Large intestine (tissue), 3 donors: Measurements from ENCODE around the gene ADARB2. TPM values are rescaled to one million over a fixed set of nuclear protein-coding genes. Genes with fewer than 3 reads are reported as not detected.

ENCODE experiments used
- DNase-seq, 2 donors: peaks; one replicate each; pipeline versions ENCODE4 v3.0.0 to v3.0.0-alpha.2; 2013
- H3K27ac ChIP-seq: one replicate; pipeline ENCODE4 v1.5.1; 2013; ENCODE audit warnings: low read length
- H3K27me3 ChIP-seq: 2 replicates; pipeline ENCODE4 v1.6.1; 2013; ENCODE audit warnings: low read length; ENCODE audit not compliant: control insufficient read depth, insufficient read depth
- H3K36me3 ChIP-seq: 2 replicates; pipeline ENCODE4 v1.6.1; 2013; ENCODE audit warnings: low read length; ENCODE audit not compliant: control insufficient read depth, insufficient read depth
- H3K4me1 ChIP-seq: one replicate; pipeline ENCODE4 v1.6.1; 2013; ENCODE audit warnings: low read length; ENCODE audit not compliant: control insufficient read depth, insufficient read depth
- H3K4me3 ChIP-seq: one replicate; pipeline ENCODE4 v1.5.1; 2013; ENCODE audit warnings: low read length
- H3K9me3 ChIP-seq: one replicate; pipeline ENCODE4 v1.6.1; 2013; ENCODE audit warnings: mild to moderate bottlenecking, low read depth, low read length, moderate library complexity; ENCODE audit not compliant: control insufficient read depth
- WGBS: methylation state at CpG from one replicate; pipeline ENCODE4 v1.1.5; 2013; ENCODE audit warnings: low lambda C conversion rate; ENCODE audit not compliant: insufficient coverage; 5-methylcytosine and 5-hydroxymethylcytosine counted together
- polyA plus RNA-seq: library from polyadenylated mRNA; unstranded; fragments of 120-200 nt; gene quantifications from one replicate; pipeline ENCODE4 v1.2.1, GENCODE V29; 2013

Gene ADARB2
- polyA plus RNA-seq, 1 donor: 0.52 TPM

- H3K4me1 ChIP-seq: no peaks in the 10 kb centered on the region
- H3K4me3 ChIP-seq: no peak overlapping the region
- H3K27me3 ChIP-seq: peaks cover 2% of the 10 kb centered on the region
- no peak overlapping the region for H3K27ac ChIP-seq
- no peak for DNase-seq
- H3K9me3 ChIP-seq: no peaks in the 10 kb centered on the region
- no peaks in the 10 kb centered on the region for H3K36me3 ChIP-seq
- 95% methylated on average over 2 of the region's 14 CpGs for WGBS
These were observed 250.3 kb downstream of the ADARB2 start for GRCh38 chr10:1486841-1487687.

- Histone ChIP-seq H3K4me3 (no peak overlapping the region), H3K9me3 (no peaks in the 10 kb centered on the region)
- no CpG with 5 or more reads among the region's 12 CpGs for WGBS
These were observed 252.0 kb downstream of the ADARB2 start for GRCh38 chr10:1485357-1485756.

GRCh38 chr10:1483826-1484225, 253.5 kb downstream of the ADARB2 start:
- WGBS: 68% methylated on average over 2 of the region's 7 CpGs
- Histone ChIP-seq H3K36me3 (no peaks in the 10 kb centered on the region), H3K4me3 (no peak overlapping the region), H3K27me3 (peaks cover under 1% of the 10 kb centered on the region), H3K9me3 (no peaks in the 10 kb centered on the region), H3K4me1 (no peaks in the 10 kb centered on the region), H3K27ac (no peak overlapping the region)
- no peak for DNase-seq

More at GRCh38 chr10:1485357-1485756, 252.0 kb downstream of the ADARB2 start:
- Histone ChIP-seq H3K4me1 (no peaks in the 10 kb centered on the region), H3K27ac (no peak overlapping the region), H3K27me3 (peaks cover 2% of the 10 kb centered on the region), H3K36me3 (no peaks in the 10 kb centered on the region)
- no peak for DNase-seq

- no peaks in the 10 kb centered on the region for H3K27me3 ChIP-seq
- no peaks in the 10 kb centered on the region for H3K36me3 ChIP-seq
- no peaks in the 10 kb centered on the region for H3K4me1 ChIP-seq
- H3K9me3 ChIP-seq: no peaks in the 10 kb centered on the region
- no peak overlapping the region for H3K4me3 ChIP-seq
- DNase-seq: no peak
- WGBS: 50% methylated on average over 1 of the region's 10 CpGs
- no peak overlapping the region for H3K27ac ChIP-seq
These were observed 254.1 kb downstream of the ADARB2 start for GRCh38 chr10:1483246-1483645.

- no peak for DNase-seq
- no peaks in the 10 kb centered on the region for H3K36me3 ChIP-seq
- no peaks in the 10 kb centered on the region for H3K27me3 ChIP-seq
- H3K4me1 ChIP-seq: no peaks in the 10 kb centered on the region
- H3K27ac ChIP-seq: no peak overlapping the region
- H3K9me3 ChIP-seq: no peaks in the 10 kb centered on the region
- 90% methylated on average over 2 of the region's 9 CpGs for WGBS
- H3K4me3 ChIP-seq: no peak overlapping the region
These were observed 259.7 kb downstream of the ADARB2 start for GRCh38 chr10:1477578-1477977.

- Histone ChIP-seq H3K27me3 (no peaks in the 10 kb centered on the region), H3K4me3 (no peak overlapping the region), H3K9me3 (no peaks in the 10 kb centered on the region), H3K36me3 (no peaks in the 10 kb centered on the region), H3K27ac (no peak overlapping the region), H3K4me1 (no peaks in the 10 kb centered on the region)
- peak in 1 of 2 donors; percentile 14 for DNase-seq
- whole genome bisulfite sequencing: 20% methylated on average over 1 of the region's 13 CpGs
These were observed 260.9 kb downstream of the ADARB2 start for GRCh38 chr10:1476455-1476803.

- H3K9me3 ChIP-seq: no peaks in the 10 kb centered on the region
- no CpG with 5 or more reads among the region's 6 CpGs for WGBS
- DNase-seq: no peak
- no peaks in the 10 kb centered on the region for H3K27me3 ChIP-seq
- no peak overlapping the region for H3K27ac ChIP-seq
- no peaks in the 10 kb centered on the region for H3K4me1 ChIP-seq
- H3K4me3 ChIP-seq: no peak overlapping the region
- no peaks in the 10 kb centered on the region for H3K36me3 ChIP-seq
These were observed 261.4 kb downstream of the ADARB2 start for GRCh38 chr10:1475771-1476454.

GRCh38 chr10:1475098-1475591, 262.2 kb downstream of the ADARB2 start:
- no CpG with 5 or more reads among the region's 16 CpGs for WGBS
- Histone ChIP-seq H3K4me3 (no peak overlapping the region), H3K36me3 (no peaks in the 10 kb centered on the region), H3K4me1 (no peaks in the 10 kb centered on the region), H3K27ac (no peak overlapping the region), H3K27me3 (no peaks in the 10 kb centered on the region), H3K9me3 (no peaks in the 10 kb centered on the region)
- no peak for DNase-seq

GRCh38 chr10:1474376-1475097, 262.8 kb downstream of the ADARB2 start:
- no peaks in the 10 kb centered on the region for H3K36me3 ChIP-seq
- H3K27me3 ChIP-seq: no peaks in the 10 kb centered on the region
- no CpG with 5 or more reads among the region's 36 CpGs for WGBS
- H3K9me3 ChIP-seq: no peaks in the 10 kb centered on the region
- H3K4me3 ChIP-seq: no peak overlapping the region
- DNase-seq: no peak
- no peaks in the 10 kb centered on the region for H3K4me1 ChIP-seq
- no peak overlapping the region for H3K27ac ChIP-seq

- Histone ChIP-seq H3K4me3 (no peak overlapping the region), H3K27ac (no peak overlapping the region), H3K27me3 (no peaks in the 10 kb centered on the region), H3K9me3 (no peaks in the 10 kb centered on the region), H3K4me1 (no peaks in the 10 kb centered on the region), H3K36me3 (no peaks in the 10 kb centered on the region)
- DNase-seq: no peak
- 100% methylated on average over 4 of the region's 11 CpGs for WGBS
These were observed 263.5 kb downstream of the ADARB2 start for GRCh38 chr10:1473874-1474273.
